Measurements from ENCODE around the gene SHPK.

DNA sequence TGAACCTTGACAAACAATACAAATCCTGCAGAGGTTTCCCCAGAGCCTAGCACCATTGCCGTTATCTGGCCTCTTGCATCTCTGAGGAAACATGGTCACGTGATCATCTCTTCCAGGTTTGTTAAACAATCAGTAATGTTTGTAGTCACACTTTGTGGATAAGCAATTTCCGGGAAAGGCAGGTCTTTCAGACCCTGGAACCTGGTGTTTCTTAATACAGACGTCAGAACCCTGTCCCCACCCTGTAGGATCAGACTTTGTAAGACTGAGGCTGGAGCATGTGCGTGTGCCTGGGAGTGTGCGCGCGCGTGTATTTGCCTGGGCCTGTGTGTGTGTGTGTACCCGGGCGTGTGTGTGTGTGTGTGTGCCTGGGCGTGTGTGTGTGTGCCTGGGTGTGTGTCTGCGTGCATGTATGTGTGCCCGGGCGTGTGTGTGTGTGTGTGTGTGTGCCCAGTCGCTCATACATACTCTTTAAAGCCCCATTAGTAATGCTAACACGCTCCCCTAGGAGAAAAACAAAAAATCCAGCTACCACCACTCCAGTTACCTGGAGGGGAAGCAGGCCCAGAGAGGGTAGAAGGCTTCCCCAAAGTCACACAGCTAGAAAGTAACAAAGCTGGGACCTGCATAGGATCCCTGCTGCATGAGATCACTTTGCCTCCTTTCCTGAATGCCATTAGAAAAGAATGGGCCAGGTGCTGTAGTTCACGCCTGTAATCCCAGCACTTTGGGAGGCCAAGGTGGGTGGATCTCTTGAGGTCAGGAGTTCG, 5.9 kb upstream of the SHPK start:
- TF ChIP-seq, protein P1, sequence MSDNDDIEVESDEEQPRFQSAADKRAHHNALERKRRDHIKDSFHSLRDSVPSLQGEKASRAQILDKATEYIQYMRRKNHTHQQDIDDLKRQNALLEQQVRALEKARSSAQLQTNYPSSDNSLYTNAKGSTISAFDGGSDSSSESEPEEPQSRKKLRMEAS (IDR thresholded peaks at IDR 0.05): no peak
- TF ChIP-seq, protein P2, sequence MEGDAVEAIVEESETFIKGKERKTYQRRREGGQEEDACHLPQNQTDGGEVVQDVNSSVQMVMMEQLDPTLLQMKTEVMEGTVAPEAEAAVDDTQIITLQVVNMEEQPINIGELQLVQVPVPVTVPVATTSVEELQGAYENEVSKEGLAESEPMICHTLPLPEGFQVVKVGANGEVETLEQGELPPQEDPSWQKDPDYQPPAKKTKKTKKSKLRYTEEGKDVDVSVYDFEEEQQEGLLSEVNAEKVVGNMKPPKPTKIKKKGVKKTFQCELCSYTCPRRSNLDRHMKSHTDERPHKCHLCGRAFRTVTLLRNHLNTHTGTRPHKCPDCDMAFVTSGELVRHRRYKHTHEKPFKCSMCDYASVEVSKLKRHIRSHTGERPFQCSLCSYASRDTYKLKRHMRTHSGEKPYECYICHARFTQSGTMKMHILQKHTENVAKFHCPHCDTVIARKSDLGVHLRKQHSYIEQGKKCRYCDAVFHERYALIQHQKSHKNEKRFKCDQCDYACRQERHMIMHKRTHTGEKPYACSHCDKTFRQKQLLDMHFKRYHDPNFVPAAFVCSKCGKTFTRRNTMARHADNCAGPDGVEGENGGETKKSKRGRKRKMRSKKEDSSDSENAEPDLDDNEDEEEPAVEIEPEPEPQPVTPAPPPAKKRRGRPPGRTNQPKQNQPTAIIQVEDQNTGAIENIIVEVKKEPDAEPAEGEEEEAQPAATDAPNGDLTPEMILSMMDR (IDR thresholded peaks at IDR 0.05 in 2 of 3, conservative IDR thresholded peaks at IDR 0.05 in 1 of 3; ENCODE audit: borderline replicate concordance in 1 of 3, insufficient read depth in 1 of 3, low read depth in 2 of 3, low read length in 2 of 3): no peak
- TF ChIP-seq, protein P3, sequence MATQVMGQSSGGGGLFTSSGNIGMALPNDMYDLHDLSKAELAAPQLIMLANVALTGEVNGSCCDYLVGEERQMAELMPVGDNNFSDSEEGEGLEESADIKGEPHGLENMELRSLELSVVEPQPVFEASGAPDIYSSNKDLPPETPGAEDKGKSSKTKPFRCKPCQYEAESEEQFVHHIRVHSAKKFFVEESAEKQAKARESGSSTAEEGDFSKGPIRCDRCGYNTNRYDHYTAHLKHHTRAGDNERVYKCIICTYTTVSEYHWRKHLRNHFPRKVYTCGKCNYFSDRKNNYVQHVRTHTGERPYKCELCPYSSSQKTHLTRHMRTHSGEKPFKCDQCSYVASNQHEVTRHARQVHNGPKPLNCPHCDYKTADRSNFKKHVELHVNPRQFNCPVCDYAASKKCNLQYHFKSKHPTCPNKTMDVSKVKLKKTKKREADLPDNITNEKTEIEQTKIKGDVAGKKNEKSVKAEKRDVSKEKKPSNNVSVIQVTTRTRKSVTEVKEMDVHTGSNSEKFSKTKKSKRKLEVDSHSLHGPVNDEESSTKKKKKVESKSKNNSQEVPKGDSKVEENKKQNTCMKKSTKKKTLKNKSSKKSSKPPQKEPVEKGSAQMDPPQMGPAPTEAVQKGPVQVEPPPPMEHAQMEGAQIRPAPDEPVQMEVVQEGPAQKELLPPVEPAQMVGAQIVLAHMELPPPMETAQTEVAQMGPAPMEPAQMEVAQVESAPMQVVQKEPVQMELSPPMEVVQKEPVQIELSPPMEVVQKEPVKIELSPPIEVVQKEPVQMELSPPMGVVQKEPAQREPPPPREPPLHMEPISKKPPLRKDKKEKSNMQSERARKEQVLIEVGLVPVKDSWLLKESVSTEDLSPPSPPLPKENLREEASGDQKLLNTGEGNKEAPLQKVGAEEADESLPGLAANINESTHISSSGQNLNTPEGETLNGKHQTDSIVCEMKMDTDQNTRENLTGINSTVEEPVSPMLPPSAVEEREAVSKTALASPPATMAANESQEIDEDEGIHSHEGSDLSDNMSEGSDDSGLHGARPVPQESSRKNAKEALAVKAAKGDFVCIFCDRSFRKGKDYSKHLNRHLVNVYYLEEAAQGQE (IDR thresholded peaks at IDR 0.05; ENCODE audit: low read depth): no peak
- TF ChIP-seq ELF1 (IDR thresholded peaks at IDR 0.05; ENCODE audit: borderline replicate concordance, low read depth): no peak
- TF ChIP-seq JUND (IDR thresholded peaks at IDR 0.05): no peak
- no peak for TF ChIP-seq POLR2A (IDR thresholded peaks at IDR 0.05; ENCODE audit: borderline replicate concordance, extremely low read depth, insufficient read depth, insufficient read length)
- no peak for TF ChIP-seq CEBPB (IDR thresholded peaks at IDR 0.05; ENCODE audit: low read depth)
- no peak for TF ChIP-seq POLR2AphosphoS5 (IDR thresholded peaks at IDR 0.05; ENCODE audit: low read depth, low read length)
- no peak for TF ChIP-seq ZFX (IDR thresholded peaks at IDR 0.05)
- TF ChIP-seq CBX3 (IDR thresholded peaks at IDR 0.05; ENCODE audit: low read depth): no peak

Measured in HCT116 (cell line).